Naive thymus-derived CD4-positive, alpha-beta T cell (primary cell): ENCODE measurements around the gene DDO. TPM values are rescaled to one million over a fixed set of nuclear protein-coding genes. Genes with fewer than 3 reads are reported as not detected.

Experiments
- ATAC-seq: fragments of 150-1000 bp; cut with Tn5 transposase; 2 replicates; pipeline ENCODE4 v1.10.0; 2021; ENCODE audit warnings: mild to moderate bottlenecking, moderate library complexity
- CTCF ChIA-PET: fragments of 350-600 bp; sonication (Branson Sonifier 250); formaldehyde crosslinking; loops from one replicate; lab custom pipeline; 2021; ENCODE audit warnings: antibody characterized with exemption; lab: Charles Lee
- POLR2A ChIA-PET: fragments of 350-600 bp; sonication (Branson Sonifier 250); formaldehyde crosslinking; loops from one replicate; lab custom pipeline; 2021; ENCODE audit warnings: antibody characterized with exemption, inconsistent platforms; lab: Charles Lee
- DNase-seq, 9 donors: peaks; one replicate each; pipeline versions ENCODE4 v3.0.0 to v3.0.0-alpha.2; 2020 to 2022; ENCODE audit warnings: mixed read lengths in 1 of 9
- H3K27ac ChIP-seq: one replicate; pipeline ENCODE4 v1.7.0; 2013; ENCODE audit warnings: mild to moderate bottlenecking, low read depth, low read length, moderate library complexity
- H3K27me3 ChIP-seq, 2 donors: one replicate each; pipeline ENCODE4 v1.7.0; 2013; ENCODE audit warnings: low read length in 2 of 2, mild to moderate bottlenecking in 2 of 2, moderate library complexity in 2 of 2; ENCODE audit not compliant: control insufficient read depth in 2 of 2, insufficient read depth in 2 of 2
- H3K36me3 ChIP-seq, 3 experiments: 1 replicate in 2 of 3; 2 replicates in 1 of 3; pipeline ENCODE4 v1.7.0; 2013; ENCODE audit warnings: low read length in 3 of 3, mild to moderate bottlenecking in 3 of 3, moderate library complexity in 1 of 3; ENCODE audit not compliant: insufficient read depth in 3 of 3, control insufficient read depth in 2 of 3
- H3K4me1 ChIP-seq, 2 donors: one replicate each; pipeline ENCODE4 v1.7.0; 2013; ENCODE audit warnings: low read length in 2 of 2, mild to moderate bottlenecking in 2 of 2, moderate library complexity in 1 of 2; ENCODE audit not compliant: control insufficient read depth in 2 of 2, insufficient read depth in 2 of 2
- H3K4me3 ChIP-seq: 2 replicates; pipeline ENCODE4 v1.7.0; 2013; ENCODE audit warnings: mild to moderate bottlenecking, low read length
- H3K9me3 ChIP-seq, 3 experiments: 1 replicate in 2 of 3; 2 replicates in 1 of 3; pipeline ENCODE4 v1.7.0; 2013; ENCODE audit warnings: low read length in 3 of 3; ENCODE audit not compliant: control insufficient read depth in 2 of 3
- H3K27ac Mint-ChIP-seq, 9 donors: one replicate each; pipeline ENCODE4 v1.8.0; 2020 to 2022; ENCODE audit warnings: mixed read lengths in 9 of 9, mild to moderate bottlenecking in 8 of 9, moderate library complexity in 5 of 9, inconsistent platforms in 2 of 9
- H3K27me3 Mint-ChIP-seq, 5 donors: one replicate each; pipeline ENCODE4 v1.8.0; 2021 to 2022; ENCODE audit warnings: mixed read lengths in 5 of 5, mild to moderate bottlenecking in 1 of 5
- H3K36me3 Mint-ChIP-seq, 5 donors: one replicate each; pipeline ENCODE4 v1.8.0; 2020 to 2022; ENCODE audit warnings: mixed read lengths in 5 of 5, mild to moderate bottlenecking in 3 of 5, inconsistent platforms in 1 of 5
- H3K4me1 Mint-ChIP-seq, 7 donors: one replicate each; pipeline ENCODE4 v1.8.0; 2020 to 2022; ENCODE audit warnings: mixed read lengths in 7 of 7, mild to moderate bottlenecking in 3 of 7, inconsistent platforms in 1 of 7
- H3K4me3 Mint-ChIP-seq, 10 donors: one replicate each; pipeline ENCODE4 v1.8.0; 2020 to 2022; ENCODE audit warnings: mild to moderate bottlenecking in 10 of 10, mixed read lengths in 10 of 10, moderate library complexity in 6 of 10, inconsistent platforms in 2 of 10
- H3K9me3 Mint-ChIP-seq, 11 donors: one replicate each; pipeline ENCODE4 v1.8.0; 2020 to 2022; ENCODE audit warnings: mixed read lengths in 11 of 11, mild to moderate bottlenecking in 4 of 11, inconsistent platforms in 1 of 11, moderate library complexity in 1 of 11
- intact Hi-C, 2 donors: fragments of 100-400 bp; cut with micrococcal nuclease; formaldehyde crosslinking; loops; one replicate each; pipeline ENCODE4 v1.15.1; 2023
- polyA plus RNA-seq, 2 donors: library from polyadenylated mRNA; unstranded; fragments of 300-500 nt; fragmentation: Illumina TruSeq; gene quantifications; one replicate each; pipeline ENCODE4 v1.2.3, GENCODE V29; 2021
- total RNA-seq, 6 experiments: library from RNA in 5 of 6; stranded (reverse) in 5 of 6; gene quantifications; 1 replicate in 5 of 6; 2 replicates in 1 of 6; pipeline ENCODE4 v1.2.3 and lab custom pipeline; 2021 to 2026

DDO gene
- total and polyA plus RNA-seq, 7 experiments from 2014 or later = 0.47 TPM; not detected in 6

DNA sequence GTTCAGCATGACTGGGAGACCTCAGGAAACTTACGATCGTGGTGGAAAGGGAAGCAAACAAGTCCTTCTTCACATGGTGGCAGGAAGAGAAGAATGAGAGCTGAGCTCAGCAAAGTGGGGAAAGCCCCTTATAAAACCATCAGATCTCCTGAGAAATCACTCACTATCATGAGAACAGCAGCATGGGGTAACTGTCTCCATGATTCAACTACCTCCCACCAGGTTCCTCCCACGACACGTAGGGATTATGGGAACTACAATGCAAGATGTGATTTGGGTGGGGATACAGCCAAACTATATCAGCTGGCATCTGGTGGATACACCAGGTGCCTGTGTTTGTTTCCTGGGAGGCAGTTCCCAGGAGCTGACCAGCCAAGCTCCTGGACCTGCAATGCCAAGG, 4.9 kb downstream of the DDO start:
- H3K4me3 ChIP-seq = no peak overlapping the region
- H3K9me3 Mint-ChIP-seq = peaks cover 0 to 2% (median 0%) of the 10 kb centered on the region in 11 donors
- intact Hi-C loops = no loop called here
- DNase-seq (no peak), ATAC-seq (no peak)
- ChIA-PET CTCF (no interaction called here), POLR2A (no interaction called here)
- H3K9me3 ChIP-seq = no peaks in the 10 kb centered on the region
- H3K27ac Mint-ChIP-seq = no peak overlapping the region
- H3K4me1 ChIP-seq = no peaks in the 10 kb centered on the region
- H3K4me1 Mint-ChIP-seq = peaks cover 0 to 7% (median 0%) of the 10 kb centered on the region in 7 donors
- no peaks in the 10 kb centered on the region for H3K36me3 ChIP-seq
- no peaks in the 10 kb centered on the region for H3K36me3 Mint-ChIP-seq
- no peaks in the 10 kb centered on the region for H3K27me3 ChIP-seq
- H3K4me3 Mint-ChIP-seq = no peak overlapping the region
- H3K27me3 Mint-ChIP-seq = peaks cover 0 to 8% (median 0%) of the 10 kb centered on the region in 5 donors
- H3K27ac ChIP-seq = no peak overlapping the region

DNA sequence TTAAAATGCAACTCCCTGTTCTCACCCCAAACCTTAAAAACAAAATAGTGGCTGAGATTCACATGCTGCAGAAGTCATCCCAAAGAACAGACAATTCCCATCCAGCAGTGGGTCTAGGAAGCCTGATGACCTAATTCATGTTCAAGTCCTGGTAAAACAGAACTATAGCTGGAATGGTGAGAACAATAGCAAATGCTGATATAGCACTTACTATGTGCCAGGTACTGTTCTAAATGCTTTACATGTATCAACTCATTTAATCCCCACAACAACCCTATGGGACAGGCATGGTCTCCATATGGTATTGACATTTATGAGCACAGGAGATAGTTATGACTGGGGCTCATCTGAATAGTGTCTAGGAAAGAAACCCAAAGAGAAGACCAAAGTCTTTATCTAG, 5.6 kb downstream of the DDO start:
- CTCF ChIA-PET = no interaction called here
- ATAC-seq = no peak
- POLR2A ChIA-PET = no interaction called here

DNA sequence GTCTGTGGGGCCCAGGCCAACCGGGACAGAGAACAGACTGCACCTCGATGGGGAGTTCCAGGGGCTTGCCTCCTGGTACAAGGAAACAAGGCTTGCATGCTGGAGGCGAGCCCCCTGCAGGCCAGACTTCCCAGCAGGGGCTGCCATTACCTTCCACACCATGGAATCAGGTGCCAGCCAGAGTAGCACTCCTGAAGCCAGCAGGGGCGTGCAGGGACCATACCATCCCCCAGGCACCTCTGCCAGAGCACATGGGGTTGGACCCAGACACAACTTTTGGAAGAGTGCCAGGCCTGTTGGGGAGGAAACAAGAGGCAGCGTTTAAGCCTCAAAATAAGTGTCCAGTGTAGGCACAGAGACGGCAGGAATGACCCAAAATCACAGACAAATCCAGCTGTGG, 6.5 kb downstream of the DDO start:
- ChIA-PET CTCF (no interaction called here), POLR2A (no interaction called here)
- Mint-ChIP-seq H3K27ac (no peak overlapping the region), H3K4me1 (no peaks in the 10 kb centered on the region), H3K9me3 (peaks cover 0 to 2% (median 0%) of the 10 kb centered on the region in 11 donors), H3K36me3 (no peaks in the 10 kb centered on the region), H3K4me3 (no peak overlapping the region), H3K27me3 (peaks cover 0 to 3% (median 0%) of the 10 kb centered on the region in 5 donors)
- no peaks in the 10 kb centered on the region for H3K4me1 ChIP-seq
- no peak overlapping the region for H3K4me3 ChIP-seq
- DNase-seq = no peak
- no peaks in the 10 kb centered on the region for H3K36me3 ChIP-seq
- H3K27me3 ChIP-seq = no peaks in the 10 kb centered on the region
- ATAC-seq = no peak
- intact Hi-C loops = no loop called here
- H3K9me3 ChIP-seq = no peaks in the 10 kb centered on the region
- H3K27ac ChIP-seq = no peak overlapping the region

More for the DNA sequence above, 5.6 kb downstream of the DDO start:
- H3K27ac Mint-ChIP-seq = no peak overlapping the region
- H3K9me3 Mint-ChIP-seq = peaks cover 0 to 2% (median 0%) of the 10 kb centered on the region in 11 donors
- Histone ChIP-seq H3K4me3 (no peak overlapping the region), H3K36me3 (no peaks in the 10 kb centered on the region), H3K27me3 (no peaks in the 10 kb centered on the region), H3K4me1 (no peaks in the 10 kb centered on the region), H3K9me3 (no peaks in the 10 kb centered on the region), H3K27ac (no peak overlapping the region)
- no peaks in the 10 kb centered on the region for H3K36me3 Mint-ChIP-seq
- peaks cover 0 to 4% (median 0%) of the 10 kb centered on the region in 5 donors for H3K27me3 Mint-ChIP-seq
- DNase-seq = no peak
- intact Hi-C loops = no loop called here
- no peak overlapping the region for H3K4me3 Mint-ChIP-seq
- peaks cover 0 to 1% (median 0%) of the 10 kb centered on the region in 7 donors for H3K4me1 Mint-ChIP-seq

DNA sequence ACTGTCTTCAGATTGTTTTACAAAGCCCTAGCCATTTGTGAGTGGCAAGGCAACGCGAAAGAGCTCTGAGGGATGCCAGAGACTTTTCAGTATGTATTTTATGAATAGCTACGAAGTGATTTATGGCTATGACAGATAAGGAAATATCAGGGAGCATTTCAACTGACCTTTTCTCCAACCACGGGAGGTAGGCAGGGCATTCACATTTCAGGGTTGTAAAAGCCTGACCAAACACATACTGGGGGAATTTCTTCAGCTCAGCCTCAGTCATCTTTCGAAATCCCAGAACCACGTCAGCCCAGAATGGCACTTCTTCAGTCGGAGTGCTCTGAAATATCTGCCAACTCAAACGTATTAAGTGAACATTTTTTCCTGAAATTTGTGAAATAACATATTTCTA, 10.8 kb downstream of the DDO start:
- POLR2A ChIA-PET = no interaction called here
- Mint-ChIP-seq H3K36me3 (no peaks in the 10 kb centered on the region), H3K27ac (no peak overlapping the region), H3K4me1 (peaks cover 0 to 5% (median 0%) of the 10 kb centered on the region in 7 donors), H3K4me3 (no peak overlapping the region), H3K9me3 (no peaks in the 10 kb centered on the region), H3K27me3 (peaks cover 0 to 14% (median 6%) of the 10 kb centered on the region in 5 donors)
- H3K9me3 ChIP-seq = no peaks in the 10 kb centered on the region
- H3K4me1 ChIP-seq = no peaks in the 10 kb centered on the region
- H3K27me3 ChIP-seq = no peaks in the 10 kb centered on the region
- DNase-seq (no peak), ATAC-seq (no peak)
- H3K27ac ChIP-seq = no peak overlapping the region
- H3K36me3 ChIP-seq = no peaks in the 10 kb centered on the region
- CTCF ChIA-PET = interaction anchor here (1.4 kb wide), 1 partner anchor 15 kb away, joined by 3 read pairs; no protein-coding TSS in a partner anchor
- no peak overlapping the region for H3K4me3 ChIP-seq
- intact Hi-C loops = no loop called here

DNA sequence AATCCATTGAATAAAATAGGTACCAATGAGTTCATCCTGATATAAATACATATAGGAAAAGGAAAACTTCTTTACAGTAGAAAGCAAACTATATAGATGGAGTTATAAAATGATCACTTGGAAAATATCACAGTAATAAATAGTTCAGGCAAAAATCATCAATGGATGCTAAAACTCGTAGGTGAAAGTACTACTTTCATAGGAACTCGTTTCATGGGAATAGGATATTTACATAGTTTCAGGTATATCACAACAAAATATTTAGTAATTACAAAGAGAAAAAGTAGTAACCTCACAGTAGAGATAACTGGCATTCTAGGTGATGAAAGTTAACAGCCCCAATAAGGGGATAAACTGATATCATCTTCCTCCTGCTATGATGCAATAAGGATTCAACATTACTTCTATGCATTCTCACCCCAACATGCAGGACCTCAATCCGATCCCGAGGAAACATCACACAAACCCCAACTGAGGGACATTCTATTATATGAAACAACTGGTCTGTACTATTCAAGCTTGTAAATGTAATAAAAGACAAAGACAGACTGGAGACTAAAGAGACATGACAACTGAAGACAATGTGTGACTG, 13.7 kb downstream of the DDO start:
- Mint-ChIP-seq H3K27ac (no peak overlapping the region), H3K4me1 (peaks cover 0 to 8% (median 0%) of the 10 kb centered on the region in 7 donors), H3K36me3 (no peaks in the 10 kb centered on the region), H3K4me3 (no peak overlapping the region), H3K27me3 (peaks cover 0 to 15% (median 9%) of the 10 kb centered on the region in 5 donors), H3K9me3 (no peaks in the 10 kb centered on the region)
- Histone ChIP-seq H3K4me1 (no peaks in the 10 kb centered on the region), H3K4me3 (no peak overlapping the region), H3K27me3 (no peaks in the 10 kb centered on the region), H3K9me3 (no peaks in the 10 kb centered on the region), H3K27ac (no peak overlapping the region), H3K36me3 (no peaks in the 10 kb centered on the region)
- no peak for ATAC-seq
- intact Hi-C loops = no loop called here
- no peak for DNase-seq
- POLR2A ChIA-PET = no interaction called here
- CTCF ChIA-PET = no interaction called here

DNA sequence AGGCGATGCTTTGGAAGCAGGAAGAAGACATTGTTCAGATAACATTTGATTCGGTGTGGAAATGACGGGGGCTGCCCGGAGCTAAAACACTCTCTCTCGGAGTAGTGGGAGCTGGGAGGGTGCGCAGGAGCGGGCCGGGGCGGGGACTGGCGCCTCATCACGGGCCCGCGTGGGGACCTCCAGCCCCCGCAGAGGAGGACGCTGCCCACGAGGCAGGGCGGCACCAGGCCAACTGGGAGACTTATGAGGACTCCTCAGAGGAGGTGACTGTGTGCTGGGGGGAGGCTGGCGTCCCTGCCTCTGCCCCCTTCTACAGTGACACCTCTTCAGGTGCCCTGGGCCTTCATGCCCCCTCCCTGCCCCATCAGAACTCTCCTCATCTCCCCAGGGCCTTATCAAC, 15.2 kb downstream of the DDO start:
- Mint-ChIP-seq H3K9me3 (no peaks in the 10 kb centered on the region), H3K4me1 (peaks cover 0 to 8% (median 0%) of the 10 kb centered on the region in 7 donors), H3K36me3 (no peaks in the 10 kb centered on the region), H3K4me3 (peak overlapping the region in 5 of 10 donors; percentile 14 to 74 (median 67)), H3K27me3 (peaks cover 0 to 15% (median 11%) of the 10 kb centered on the region in 5 donors), H3K27ac (no peak overlapping the region)
- POLR2A ChIA-PET = no interaction called here
- Histone ChIP-seq H3K4me1 (no peaks in the 10 kb centered on the region), H3K4me3 (no peak overlapping the region), H3K9me3 (no peaks in the 10 kb centered on the region), H3K27me3 (no peaks in the 10 kb centered on the region), H3K36me3 (no peaks in the 10 kb centered on the region), H3K27ac (no peak overlapping the region)
- CTCF ChIA-PET = no interaction called here
- ATAC-seq (no peak), DNase-seq (no peak)
- intact Hi-C loops = no loop called here
